C4-2B (cell line): ENCODE data around the gene C16orf82.

ENCODE experiments used
- ZFX ChIP-seq: fragments of 450-650 bp; IDR thresholded peaks from 2 replicates; pipeline ENCODE4 v1.6.1; 2017
- TF ChIP-seq, protein P1 (sequence below): fragments of 450-650 bp; conservative IDR thresholded peaks from 2 replicates; pipeline ENCODE4 v1.5.1; 2017; ENCODE audit warnings: mild to moderate bottlenecking

DNA sequence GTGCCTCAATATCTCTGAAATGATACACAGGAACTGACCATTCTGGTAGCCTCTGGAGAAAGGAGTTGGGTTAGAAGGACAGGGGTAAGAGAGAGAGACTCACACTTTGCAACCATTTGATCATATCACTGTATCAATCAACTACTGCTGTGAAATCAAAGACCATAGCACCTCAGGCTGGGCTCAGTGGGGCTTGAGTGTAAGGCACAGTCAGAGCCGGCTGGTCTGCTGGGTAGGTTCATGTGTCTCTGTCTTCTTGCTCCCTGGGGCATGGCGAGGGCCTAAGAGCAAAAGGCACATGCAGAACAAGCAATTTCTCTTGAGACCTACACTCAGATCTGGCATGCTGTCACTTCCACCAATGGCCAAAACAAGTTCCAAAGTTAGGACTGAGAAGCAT lies 46.7 kb upstream of the C16orf82 start:
- TF ChIP-seq, protein P1, sequence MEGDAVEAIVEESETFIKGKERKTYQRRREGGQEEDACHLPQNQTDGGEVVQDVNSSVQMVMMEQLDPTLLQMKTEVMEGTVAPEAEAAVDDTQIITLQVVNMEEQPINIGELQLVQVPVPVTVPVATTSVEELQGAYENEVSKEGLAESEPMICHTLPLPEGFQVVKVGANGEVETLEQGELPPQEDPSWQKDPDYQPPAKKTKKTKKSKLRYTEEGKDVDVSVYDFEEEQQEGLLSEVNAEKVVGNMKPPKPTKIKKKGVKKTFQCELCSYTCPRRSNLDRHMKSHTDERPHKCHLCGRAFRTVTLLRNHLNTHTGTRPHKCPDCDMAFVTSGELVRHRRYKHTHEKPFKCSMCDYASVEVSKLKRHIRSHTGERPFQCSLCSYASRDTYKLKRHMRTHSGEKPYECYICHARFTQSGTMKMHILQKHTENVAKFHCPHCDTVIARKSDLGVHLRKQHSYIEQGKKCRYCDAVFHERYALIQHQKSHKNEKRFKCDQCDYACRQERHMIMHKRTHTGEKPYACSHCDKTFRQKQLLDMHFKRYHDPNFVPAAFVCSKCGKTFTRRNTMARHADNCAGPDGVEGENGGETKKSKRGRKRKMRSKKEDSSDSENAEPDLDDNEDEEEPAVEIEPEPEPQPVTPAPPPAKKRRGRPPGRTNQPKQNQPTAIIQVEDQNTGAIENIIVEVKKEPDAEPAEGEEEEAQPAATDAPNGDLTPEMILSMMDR = no peak
- TF ChIP-seq ZFX = no peak
